HTERT RPE-1 (cell line): ENCODE data around the gene SMYD4.
"Not testable (repeated sequence)": the region's sequence is repeated elsewhere in the genome, so short reads cannot be mapped to it uniquely, and the experiment has no call there.

Source experiments
- in situ Hi-C: fragments of 300-500 bp; cut with MboI; formaldehyde crosslinking; loops from 4 replicates; pipeline ENCODE4 v1.14.3; 2020; ENCODE audit warnings: low sequenced_read_pairs

SMYD4 gene

GRCh38 chr17:1829592-1830257 lies at the start of gene SMYD4, which contains the start of gene RPA1:
TSS of gene SMYD4 (minus strand) at chr17:1829902. CDS start at chr17:1827994, 1,908 bp downstream.
TSS of gene RPA1 (plus strand) at chr17:1830005. CDS start at chr17:1830094, 89 bp downstream.
- in situ Hi-C loops = no loop called here

GRCh38 chr17:1878419-1879121 lies 48.9 kb upstream of the SMYD4 start:
- in situ Hi-C loops = no loop called here

DNA sequence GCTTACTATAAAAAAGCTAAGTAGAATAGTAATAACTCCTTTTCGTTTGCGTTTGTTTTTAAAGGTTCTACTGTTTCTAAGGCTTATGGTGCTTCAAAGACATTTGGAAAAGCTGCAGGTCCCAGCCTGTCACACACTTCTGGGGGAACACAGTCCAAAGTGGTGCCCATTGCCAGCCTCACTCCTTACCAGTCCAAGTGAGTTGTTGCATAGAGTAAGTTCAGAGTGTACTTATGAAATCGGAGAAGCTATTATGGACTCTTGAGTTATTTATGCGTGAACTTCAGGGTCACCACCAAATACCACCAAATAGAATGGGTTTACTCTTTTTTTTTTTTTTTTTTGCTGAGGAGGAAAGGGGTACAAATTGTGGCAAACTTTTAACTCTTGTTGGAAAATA lies 45.9 kb upstream of the SMYD4 start:
- in situ Hi-C loops = no loop called here

DNA sequence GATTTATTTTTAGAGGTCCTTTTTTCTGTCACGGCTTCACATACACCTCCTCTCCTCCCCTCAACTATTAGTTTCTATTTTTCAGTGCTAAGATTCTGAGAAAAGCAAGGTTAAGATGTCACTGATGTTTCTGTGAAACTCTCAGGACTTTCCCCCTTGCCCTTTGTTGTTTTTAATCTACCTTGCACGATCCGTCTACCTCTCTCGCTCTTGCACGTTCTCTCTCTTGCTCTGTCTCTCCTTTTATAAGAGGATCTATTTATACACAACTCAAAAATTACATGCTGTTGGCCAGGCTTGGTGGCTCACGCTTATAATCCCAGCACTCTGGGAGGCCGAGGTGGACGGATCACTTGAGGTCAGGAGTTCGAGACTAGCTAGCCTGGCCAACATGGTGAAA lies 43.7 kb upstream of the SMYD4 start:
- in situ Hi-C loops = no loop called here

DNA sequence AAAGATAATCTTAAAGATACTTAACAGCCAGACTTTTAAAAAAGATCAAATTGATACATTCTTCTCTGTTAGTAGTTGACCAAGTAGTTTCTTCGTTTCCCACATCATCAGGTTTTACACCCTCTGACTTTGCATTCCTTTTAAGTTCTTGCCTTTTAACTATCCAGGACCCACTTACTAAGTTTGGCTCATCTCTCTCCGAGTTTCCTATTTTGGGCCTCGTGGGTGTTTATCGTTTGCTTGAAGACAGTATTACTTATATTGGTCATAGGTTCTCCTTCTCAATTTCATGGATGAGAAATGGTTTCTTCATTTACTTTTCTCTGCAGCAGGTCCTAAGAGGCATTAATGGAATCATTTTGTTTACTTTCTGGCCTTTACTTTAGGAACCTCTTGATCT lies 43.3 kb upstream of the SMYD4 start:
- in situ Hi-C loops = no loop called here

GRCh38 chr17:1872254-1872653 lies 42.6 kb upstream of the SMYD4 start:
- in situ Hi-C loops = no loop called here

- in situ Hi-C loops = no loop called here
These were observed 42.1 kb upstream of the SMYD4 start for GRCh38 chr17:1871756-1872155.

DNA sequence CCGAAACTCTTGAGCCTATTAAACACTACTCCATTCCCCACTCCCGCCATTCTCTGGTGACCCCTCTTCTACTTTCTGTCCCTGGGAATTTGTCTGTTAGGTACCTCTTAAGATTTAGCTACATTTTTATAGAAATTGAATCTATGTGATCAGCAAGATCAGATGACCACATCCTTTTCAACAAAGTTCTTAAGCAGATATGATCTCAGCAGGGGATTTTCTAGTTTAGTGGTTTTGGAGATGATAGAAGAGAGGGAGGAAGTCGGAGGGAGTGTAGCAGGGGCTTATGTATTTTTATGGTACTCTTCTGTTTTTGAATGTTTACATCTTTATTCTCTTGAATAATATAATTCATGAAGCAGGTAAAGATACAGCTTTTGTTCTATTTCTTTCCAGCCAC lies 40.9 kb upstream of the SMYD4 start:
- in situ Hi-C loops = no loop called here

DNA sequence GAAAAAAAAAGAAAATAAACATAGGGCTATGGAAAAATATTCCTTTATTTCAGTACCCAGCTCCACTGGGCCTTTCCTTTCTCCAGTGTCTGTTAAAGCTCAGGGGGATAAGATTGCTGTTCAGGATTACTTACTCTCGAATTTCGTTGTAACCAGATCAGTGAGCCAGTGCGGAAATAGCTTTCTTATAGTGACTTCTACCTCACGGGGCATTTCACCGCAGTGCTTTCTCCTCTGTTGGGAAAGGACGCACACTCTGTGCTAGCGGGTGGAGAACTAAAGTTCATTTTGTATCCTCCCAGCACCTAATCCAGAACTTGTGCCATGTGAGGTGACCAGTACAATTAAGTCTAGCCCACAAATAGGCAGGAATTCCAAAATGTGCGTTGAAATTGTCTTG lies 38.4 kb upstream of the SMYD4 start:
- in situ Hi-C loops = no loop called here

DNA sequence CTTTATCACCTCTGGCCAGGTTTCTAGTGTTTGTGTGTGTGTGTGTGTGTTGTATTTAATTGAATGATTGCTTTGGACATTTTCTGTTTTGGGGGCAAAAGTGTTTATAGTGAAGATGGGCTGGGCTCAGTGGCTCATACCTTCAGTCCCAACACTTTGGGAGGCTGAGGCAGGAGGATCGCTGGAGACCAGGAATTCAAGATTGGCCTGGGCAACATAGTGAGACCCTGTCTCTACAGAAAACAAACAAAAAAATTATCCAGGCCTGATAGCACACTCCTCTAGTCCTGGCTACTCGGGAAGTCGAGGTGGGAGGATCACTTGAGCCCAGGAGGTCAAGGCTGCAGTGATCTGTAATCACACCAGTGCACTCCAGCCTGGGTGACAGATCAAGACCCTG lies 37.6 kb upstream of the SMYD4 start:
- in situ Hi-C loops = no loop called here

DNA sequence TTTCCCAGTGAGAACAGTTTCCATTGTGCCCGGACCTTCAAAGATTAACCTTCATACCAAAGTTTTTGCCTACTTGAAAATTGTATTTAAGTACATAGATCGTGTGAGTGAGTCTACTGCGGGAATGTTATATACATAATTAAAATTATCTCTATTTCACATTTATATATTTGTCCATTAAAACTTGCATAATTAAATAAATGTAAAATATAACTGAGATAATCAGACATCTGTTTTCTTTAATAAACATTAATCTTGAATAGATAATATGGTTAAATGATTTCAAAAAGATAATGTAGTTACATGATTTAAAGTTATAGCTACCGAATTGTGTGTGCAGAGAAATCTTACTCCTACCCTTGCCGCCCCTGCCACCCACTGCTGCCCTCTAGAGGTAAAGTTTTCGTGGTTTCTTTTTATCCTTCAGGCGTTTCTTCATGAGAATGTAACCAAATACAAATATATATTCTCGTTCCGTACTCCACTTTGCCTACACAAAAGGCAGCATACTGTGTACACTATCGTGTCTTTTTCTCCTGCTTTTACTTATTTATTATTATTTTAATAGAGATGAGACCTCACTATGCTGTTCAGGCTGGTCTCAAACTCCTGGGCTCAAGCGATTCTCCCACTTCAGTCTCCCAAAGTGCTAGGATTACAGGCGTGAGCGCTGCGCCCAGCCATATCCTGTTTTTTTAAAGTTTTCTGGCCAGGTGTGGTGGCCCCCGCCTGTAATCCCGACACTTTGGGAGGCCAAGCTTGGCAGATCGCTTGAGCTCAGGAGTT lies 35.7 kb upstream of the SMYD4 start:
- in situ Hi-C loops = no loop called here

GRCh38 chr17:1861391-1862010 lies 31.8 kb upstream of the SMYD4 start:
- in situ Hi-C loops = no loop called here

DNA sequence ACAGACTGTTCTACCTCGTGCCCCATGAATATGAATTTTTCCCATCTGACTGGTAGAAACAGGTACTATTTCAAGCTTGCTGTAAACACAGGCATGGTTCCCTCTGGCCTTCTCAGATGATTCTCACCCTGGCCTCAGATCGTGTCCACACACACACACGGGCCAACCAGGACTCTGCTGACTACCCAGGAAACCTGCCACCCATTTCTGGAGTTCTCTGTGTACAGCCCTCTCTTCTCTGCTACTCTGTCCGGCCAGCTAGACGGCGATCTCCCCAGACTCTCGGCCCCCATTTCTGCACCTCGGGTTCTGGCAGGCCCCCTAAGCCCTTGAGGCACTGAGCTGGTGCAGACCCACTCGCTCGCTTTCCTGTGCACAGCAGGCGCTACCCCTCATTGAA lies 31.3 kb upstream of the SMYD4 start:
- in situ Hi-C loops = no loop called here

GRCh38 chr17:1856462-1856861 lies 26.8 kb upstream of the SMYD4 start:
- in situ Hi-C loops = not testable (repeated sequence)

DNA sequence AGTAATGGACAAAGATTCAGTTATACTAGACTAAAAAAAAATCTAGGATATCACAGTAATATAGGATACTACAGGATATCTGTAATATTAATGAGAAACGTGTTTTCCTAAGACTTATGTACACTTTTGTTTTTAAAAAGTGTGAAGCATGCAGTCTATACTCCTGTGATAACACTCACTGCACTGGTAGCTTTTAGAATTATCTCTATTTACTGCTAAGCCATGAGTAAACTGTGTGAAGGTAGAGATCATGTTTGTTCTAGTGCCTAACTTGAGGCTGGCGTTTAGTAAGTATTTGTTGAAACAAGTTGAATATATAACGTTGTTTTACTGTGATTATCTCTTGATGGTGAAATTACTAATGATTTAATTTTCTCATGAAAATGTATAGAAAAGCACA lies 24.0 kb upstream of the SMYD4 start:
- in situ Hi-C loops = no loop called here

DNA sequence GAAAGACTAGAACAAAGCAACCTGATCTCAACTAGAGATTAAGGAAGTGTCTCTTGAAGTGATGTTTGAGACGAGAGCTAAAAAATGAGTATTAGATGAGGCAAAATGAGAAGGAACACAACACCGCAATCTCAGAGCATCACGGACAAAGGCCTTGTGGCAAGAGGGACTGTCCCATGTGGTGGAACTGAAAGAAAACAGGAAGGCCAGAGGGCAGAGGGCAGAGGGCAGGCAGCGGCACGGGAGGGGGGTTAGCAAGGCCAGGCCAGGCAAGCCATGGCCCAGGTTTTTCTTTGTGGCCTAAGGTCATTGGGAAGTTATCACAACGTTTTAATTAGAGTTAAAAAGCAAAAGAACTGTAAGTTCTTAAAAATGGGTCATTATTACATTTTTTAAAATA lies 22.6 kb upstream of the SMYD4 start:
- in situ Hi-C loops = no loop called here

DNA sequence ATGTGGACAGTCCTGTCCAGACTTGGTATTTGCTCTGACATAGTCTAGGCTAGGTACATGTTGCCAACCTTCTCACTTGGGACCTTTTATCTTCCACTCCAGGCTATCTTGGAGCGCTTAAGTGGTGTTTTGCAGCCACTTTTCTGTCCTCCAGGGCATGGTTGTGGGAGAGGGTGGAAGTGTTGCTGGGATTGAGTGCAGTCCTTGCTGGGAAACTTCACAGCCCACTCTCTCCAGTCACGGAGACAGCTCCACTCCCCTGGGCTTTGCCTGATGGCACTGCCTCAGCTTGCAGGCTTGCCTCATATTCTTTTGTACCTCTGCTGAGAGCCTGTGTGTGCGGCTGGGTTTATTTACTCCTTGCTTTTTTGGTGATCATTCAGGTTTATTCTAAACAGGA lies 17.5 kb upstream of the SMYD4 start:
- in situ Hi-C loops = no loop called here

DNA sequence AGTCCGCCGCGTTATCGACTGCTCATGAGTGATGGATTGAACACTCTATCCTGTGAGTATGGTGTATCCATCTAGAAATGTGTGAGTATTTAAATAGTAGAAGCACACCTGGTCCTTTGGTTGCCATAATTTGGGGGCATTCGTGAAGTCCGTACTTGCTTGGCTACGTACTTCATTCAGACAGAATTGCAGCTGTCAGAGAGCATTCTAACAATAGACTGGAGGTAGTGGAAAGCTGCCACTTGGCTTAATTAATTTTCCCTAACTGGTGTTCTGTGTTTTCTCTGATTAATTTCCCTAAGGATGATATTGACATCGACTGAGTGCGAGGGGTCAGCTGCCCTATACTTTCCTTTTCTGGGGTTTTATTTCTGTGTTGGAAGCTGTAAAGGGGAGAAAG lies 14.2 kb upstream of the SMYD4 start:
- in situ Hi-C loops = no loop called here

- in situ Hi-C loops = no loop called here
These were observed 9.8 kb upstream of the SMYD4 start for GRCh38 chr17:1839516-1839915.

DNA sequence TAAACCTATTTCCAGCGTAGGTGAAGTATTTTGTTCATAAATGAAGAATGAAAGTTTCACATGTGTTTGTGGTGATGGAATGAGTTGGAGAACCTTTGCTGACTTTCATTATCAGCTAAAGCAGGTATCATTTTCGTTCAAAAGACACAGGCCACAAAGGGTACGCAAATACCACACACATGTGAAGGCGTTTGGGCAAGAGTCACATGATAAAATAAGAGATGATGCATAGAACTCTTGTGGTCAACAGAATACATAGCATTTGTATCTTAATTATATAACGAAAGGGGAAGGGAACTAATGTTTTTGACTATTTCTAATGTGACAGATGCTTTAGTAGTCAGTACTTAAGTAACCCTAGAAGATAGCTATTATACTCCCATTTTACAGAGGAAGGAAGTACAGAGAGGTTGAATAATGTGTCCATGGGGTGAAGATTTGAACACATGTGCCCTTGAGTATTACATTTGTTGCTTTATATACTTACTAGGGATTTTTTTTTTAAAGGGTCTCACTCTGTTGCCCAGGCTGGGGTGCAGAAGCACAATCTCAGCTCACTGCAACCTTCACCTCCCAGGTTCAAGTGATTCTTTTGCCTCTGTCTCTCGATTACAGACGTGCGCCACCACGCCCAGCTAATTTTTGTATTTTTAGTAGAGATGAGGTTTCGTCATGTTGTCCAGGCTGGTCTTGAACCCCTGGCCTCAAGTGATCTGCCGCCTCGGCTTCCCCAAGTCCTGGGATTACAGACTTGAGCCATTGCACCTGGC lies 4.9 kb upstream of the SMYD4 start:
- in situ Hi-C loops = no loop called here

DNA sequence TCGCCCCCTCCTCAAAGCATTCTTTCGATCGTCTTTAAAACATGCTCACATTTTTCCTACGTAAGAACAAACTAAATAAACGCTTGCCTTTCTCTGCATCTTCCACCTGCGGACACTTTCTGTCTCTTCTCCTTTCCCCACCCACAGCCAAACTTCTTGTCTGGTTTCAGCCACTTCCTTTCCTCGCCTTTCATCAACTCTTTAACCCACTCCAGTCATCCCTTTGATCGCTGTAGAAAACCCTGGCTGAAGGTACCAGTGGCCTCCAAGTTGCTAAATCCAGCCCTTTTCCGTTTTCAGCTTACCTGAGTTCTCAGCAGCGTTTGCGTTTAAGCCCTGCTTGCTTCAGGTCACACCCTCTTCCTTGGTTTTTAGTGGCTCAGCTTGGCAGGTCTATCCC lies 586 bp upstream of the SMYD4 start:
- in situ Hi-C loops = no loop called here
